VCaP (cell line): Measurements from ENCODE around the gene DIAPH3.

Experiments used
- H3K27ac ChIP-seq: fragments of 450-650 bp; 2 replicates; pipeline ENCODE4 v1.5.1; 2017
- TF ChIP-seq, protein P1 (sequence below): fragments of 450-650 bp; conservative IDR thresholded peaks from 2 replicates; pipeline ENCODE4 v1.5.1; 2017; ENCODE audit warnings: mild to moderate bottlenecking, moderate library complexity

DIAPH3 gene

DNA sequence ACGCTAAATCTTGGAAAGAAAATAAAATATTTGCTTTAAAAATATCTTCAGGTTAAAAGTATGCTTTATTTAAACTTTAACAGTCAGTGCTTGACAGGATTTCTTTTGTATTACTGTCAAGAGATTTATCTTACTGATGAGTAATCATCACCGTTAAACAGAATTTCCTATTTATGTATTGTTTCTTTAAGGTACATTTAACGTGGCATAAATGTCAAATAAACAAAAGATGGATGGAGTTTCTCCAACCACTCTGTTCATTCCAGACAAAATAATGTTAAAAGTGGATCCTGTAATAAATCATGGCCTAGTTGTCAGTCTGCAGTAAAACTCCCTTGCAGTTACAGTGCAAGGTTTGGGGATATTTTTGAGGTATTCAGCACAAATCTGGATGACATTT is 298.3 kb downstream of the DIAPH3 start:
- TF ChIP-seq, protein P1, sequence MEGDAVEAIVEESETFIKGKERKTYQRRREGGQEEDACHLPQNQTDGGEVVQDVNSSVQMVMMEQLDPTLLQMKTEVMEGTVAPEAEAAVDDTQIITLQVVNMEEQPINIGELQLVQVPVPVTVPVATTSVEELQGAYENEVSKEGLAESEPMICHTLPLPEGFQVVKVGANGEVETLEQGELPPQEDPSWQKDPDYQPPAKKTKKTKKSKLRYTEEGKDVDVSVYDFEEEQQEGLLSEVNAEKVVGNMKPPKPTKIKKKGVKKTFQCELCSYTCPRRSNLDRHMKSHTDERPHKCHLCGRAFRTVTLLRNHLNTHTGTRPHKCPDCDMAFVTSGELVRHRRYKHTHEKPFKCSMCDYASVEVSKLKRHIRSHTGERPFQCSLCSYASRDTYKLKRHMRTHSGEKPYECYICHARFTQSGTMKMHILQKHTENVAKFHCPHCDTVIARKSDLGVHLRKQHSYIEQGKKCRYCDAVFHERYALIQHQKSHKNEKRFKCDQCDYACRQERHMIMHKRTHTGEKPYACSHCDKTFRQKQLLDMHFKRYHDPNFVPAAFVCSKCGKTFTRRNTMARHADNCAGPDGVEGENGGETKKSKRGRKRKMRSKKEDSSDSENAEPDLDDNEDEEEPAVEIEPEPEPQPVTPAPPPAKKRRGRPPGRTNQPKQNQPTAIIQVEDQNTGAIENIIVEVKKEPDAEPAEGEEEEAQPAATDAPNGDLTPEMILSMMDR = no peak

DNA sequence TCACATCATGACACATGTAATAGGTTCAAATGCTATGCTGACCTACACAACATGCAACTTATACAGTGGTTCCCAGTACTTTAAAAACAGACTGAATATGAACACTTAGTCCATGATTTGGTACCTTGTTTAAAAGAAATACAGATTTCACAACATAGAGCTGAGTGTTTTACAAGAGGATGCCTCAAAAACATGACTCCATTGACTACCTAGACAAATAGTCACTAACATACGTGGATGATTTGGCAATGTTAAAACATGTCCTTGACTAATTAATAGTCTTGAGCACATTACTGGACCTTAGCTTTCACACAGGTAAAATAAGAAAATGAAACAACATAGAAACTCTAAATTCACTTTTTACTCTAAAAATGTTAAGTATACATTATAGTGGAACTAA is 300.1 kb downstream of the DIAPH3 start:
- no peak overlapping the region for H3K27ac ChIP-seq
- TF ChIP-seq, protein P1 = no peak

More for the DNA sequence above, 298.3 kb downstream of the DIAPH3 start:
- H3K27ac ChIP-seq = no peak overlapping the region

DNA sequence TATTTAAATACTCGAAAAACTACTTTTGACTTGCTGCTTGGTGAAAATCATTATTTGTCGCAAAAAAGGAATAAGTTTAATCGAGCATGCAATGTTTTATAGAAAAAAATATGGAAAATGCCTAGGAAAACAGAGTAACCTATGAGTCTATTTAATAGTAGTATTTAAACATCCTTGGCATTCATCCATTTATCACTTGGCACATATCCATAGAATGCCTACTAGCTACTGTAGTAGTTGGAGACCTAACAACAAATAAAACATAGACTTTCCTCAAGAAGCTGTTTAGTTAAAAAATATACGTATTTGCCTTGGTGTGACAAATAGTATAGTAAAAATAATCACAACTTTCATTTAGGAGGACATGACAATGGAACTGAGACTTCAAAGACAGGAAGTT is 302.1 kb downstream of the DIAPH3 start:
- no peak overlapping the region for H3K27ac ChIP-seq

DNA sequence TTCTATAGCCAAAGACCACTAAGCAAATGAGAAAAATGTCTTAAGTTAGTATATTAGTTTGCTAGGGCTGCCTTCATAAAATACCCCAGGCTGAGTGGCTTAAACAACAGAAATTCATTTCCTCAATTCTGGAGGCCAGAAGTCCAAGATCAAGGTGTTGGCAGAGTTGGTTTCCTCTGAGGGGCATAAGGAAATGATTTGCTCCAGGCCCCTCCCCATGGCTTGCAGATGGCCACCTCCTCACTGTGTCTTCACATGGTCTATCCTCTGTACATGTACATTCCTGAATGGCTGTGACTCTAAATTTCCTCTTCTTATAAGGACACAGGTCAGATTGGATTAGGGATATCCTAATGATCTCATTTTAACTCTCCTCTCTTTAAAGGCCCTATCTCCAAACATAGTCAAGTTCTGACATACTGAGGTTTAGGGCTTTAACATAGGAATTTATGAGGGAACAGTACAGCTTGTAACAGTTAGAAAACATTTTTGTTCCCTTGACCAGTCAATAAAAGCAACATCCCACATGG is 307.4 kb downstream of the DIAPH3 start:
- no peak overlapping the region for H3K27ac ChIP-seq
- TF ChIP-seq, protein P1 = no peak

More for the DNA sequence above, 302.1 kb downstream of the DIAPH3 start:
- TF ChIP-seq, protein P1 = no peak

DNA sequence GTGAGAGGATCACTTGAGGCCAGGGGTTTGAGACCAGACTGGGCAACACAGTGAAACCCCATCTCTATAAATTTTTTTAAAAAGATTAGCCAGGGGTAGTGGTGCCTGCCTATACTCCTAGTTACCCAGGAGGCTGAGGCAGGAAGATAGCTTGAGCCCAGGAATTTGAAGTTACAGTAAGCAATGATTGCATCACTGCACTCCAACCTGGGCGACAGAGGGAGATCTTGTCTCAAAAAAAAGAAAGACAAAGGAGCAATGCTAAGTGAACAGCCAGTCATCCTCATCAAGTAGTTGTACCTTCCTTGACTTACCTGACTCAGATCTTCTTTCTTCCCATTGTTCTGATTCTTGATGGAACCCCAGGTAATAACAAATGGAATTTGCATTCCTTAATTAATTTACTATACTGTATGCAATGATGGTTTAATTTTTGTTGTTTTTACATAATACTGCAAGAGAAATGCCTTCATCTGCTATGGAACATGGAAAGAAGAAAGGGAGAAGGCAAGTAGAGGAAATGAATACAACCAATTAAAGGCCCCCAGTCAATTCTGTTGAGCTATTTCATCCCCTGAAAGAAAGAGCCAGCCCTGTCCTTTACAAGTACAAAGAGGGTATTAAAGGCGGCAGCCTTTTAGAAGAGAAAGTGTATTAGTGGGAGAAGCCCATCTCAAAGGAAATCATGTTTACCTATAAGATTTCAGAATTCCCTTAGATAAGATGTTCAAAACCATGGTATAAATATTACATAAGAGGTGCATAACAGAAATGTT is 316.7 kb downstream of the DIAPH3 start:
- TF ChIP-seq, protein P1 = no peak

DNA sequence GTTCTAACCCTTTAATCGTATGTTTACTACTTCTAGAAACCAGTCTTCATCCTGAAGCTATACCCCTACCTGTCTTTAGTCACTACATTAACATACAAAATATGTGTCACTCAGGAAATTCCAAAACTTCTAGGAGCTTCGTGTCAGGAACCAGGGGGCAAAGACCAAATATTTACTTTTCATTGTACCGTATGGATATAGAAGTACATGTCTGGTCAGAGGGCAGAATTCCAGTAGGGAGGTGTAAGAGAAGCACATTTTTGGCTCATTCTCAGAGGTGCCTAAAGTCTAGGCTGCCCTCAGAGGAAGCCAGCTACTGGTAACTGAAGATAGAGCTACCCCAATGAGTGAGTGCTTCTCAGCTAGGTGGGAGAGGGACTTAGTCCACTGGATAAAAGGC is 320.7 kb downstream of the DIAPH3 start:
- no peak overlapping the region for H3K27ac ChIP-seq
- TF ChIP-seq, protein P1 = no peak

More for the DNA sequence above, 316.7 kb downstream of the DIAPH3 start:
- no peak overlapping the region for H3K27ac ChIP-seq

DNA sequence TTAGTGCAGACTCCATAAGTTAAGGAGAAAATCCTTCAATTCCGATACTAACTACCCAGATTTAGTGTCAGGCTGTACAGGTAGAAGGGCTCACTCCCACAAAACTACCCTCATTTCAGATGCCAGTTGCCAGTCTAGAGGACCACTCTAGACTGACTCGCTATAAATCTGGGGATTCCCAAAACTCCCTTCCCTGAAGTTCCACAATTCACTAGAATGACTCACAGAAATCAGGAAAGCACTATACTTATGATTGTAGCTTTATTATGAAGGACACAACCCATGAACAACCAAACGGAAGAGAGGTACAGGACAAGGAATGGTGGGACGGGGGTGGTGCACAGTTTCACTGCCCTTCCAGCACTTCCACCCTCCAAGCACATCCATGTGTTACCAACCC is 321.2 kb downstream of the DIAPH3 start:
- H3K27ac ChIP-seq = no peak overlapping the region
- TF ChIP-seq, protein P1 = no peak
